IMR-90 (cell line): ENCODE data around the gene NPAS3. TPM values are rescaled to one million over a fixed set of nuclear protein-coding genes. Genes with fewer than 3 reads are reported as not detected.

ENCODE experiments used
- ATAC-seq: fragments of 200-7000 bp; cut with Tn5 transposase; 2 replicates; pipeline ENCODE4 v1.9.1; 2020; ENCODE audit warnings: low read depth, mild to moderate bottlenecking, moderate library complexity
- BruUV-seq: library from RNA; stranded (reverse); fragments of 400-500 nt; replicated peaks from 2 replicates; lab custom pipeline; 2021; lab: Mats Ljungman, UMichigan
- CTCF ChIA-PET: fragments of 300-600 bp; formaldehyde crosslinking; extraction: SDS; loops from one replicate; lab custom pipeline; 2021; ENCODE audit warnings: antibody characterized with exemption; lab: Yijun Ruan, JAX
- POLR2A ChIA-PET: fragments of 300-600 bp; sonication (Branson Sonifier 250); formaldehyde crosslinking; loops from one replicate; lab custom pipeline; 2022; ENCODE audit warnings: antibody characterized with exemption; ENCODE audit not compliant: unreplicated experiment; lab: Charles Lee
- DNase-seq: peaks from one replicate; pipeline ENCODE4 v3.0.0; 2013
- H2AFZ ChIP-seq: replicated peaks from 2 replicates; pipeline ENCODE3; 2013; ENCODE audit warnings: low read length, mild to moderate bottlenecking; ENCODE audit not compliant: poor library complexity
- H2AK5ac ChIP-seq: 2 replicates; pipeline ENCODE4 v1.6.1; 2013; ENCODE audit warnings: low read depth, low read length, inconsistent platforms
- H2AK9ac ChIP-seq: replicated peaks from 2 replicates; pipeline ENCODE3; 2013; ENCODE audit warnings: mild to moderate bottlenecking, low read depth, low read length, moderate library complexity; ENCODE audit not compliant: poor library complexity
- H2BK120ac ChIP-seq: 2 replicates; pipeline ENCODE4 v1.6.1; 2013; ENCODE audit warnings: low read depth, low read length, inconsistent platforms
- H2BK15ac ChIP-seq: 3 replicates; pipeline ENCODE4 v1.6.1; 2013; ENCODE audit warnings: low read depth, low read length, inconsistent platforms
- H2BK20ac ChIP-seq: 2 replicates; pipeline ENCODE4 v1.6.1; 2013; ENCODE audit warnings: low read depth, mild to moderate bottlenecking, inconsistent platforms, low read length, moderate library complexity
- H2BK5ac ChIP-seq: 2 replicates; pipeline ENCODE4 v1.6.1; 2013; ENCODE audit warnings: mild to moderate bottlenecking, low read depth, low read length, inconsistent platforms; ENCODE audit not compliant: poor library complexity, severe bottlenecking
- H3K14ac ChIP-seq: replicated peaks from 2 replicates; pipeline ENCODE4 v1.6.1; 2013; ENCODE audit warnings: low read depth, low read length, inconsistent platforms
- H3K18ac ChIP-seq: 2 replicates; pipeline ENCODE4 v1.6.1; 2013; ENCODE audit warnings: low read depth, low read length, control low read depth
- H3K23ac ChIP-seq: 2 replicates; pipeline ENCODE4 v1.6.1; 2013; ENCODE audit warnings: low read depth, low read length, inconsistent platforms
- H3K27ac ChIP-seq: 2 replicates; pipeline ENCODE4 v1.5.1; 2013; ENCODE audit warnings: mild to moderate bottlenecking, control low read depth, low read length; ENCODE audit not compliant: insufficient read depth
- H3K27me3 ChIP-seq: 2 replicates; pipeline ENCODE4 v1.6.1; 2013; ENCODE audit warnings: low read length; ENCODE audit not compliant: control insufficient read depth, insufficient read depth
- H3K36me3 ChIP-seq: 2 replicates; pipeline ENCODE4 v1.6.1; 2013; ENCODE audit warnings: low read length, mixed read lengths; ENCODE audit not compliant: control insufficient read depth, insufficient read depth
- H3K4ac ChIP-seq: 2 replicates; pipeline ENCODE4 v1.6.1; 2013; ENCODE audit warnings: low read depth, low read length, inconsistent platforms
- H3K4me1 ChIP-seq: 2 replicates; pipeline ENCODE4 v1.6.1; 2013; ENCODE audit warnings: low read length, mixed read lengths; ENCODE audit not compliant: control insufficient read depth, insufficient read depth
- H3K4me2 ChIP-seq: 2 replicates; pipeline ENCODE4 v1.6.1; 2013; ENCODE audit warnings: low read depth, mild to moderate bottlenecking, control low read depth, low read length, moderate library complexity
- H3K4me3 ChIP-seq: 2 replicates; pipeline ENCODE4 v1.5.1; 2013; ENCODE audit warnings: low read depth, mild to moderate bottlenecking, control low read depth, low read length, moderate library complexity; ENCODE audit not compliant: insufficient read depth
- H3K56ac ChIP-seq: 2 replicates; pipeline ENCODE4 v1.6.1; 2013; ENCODE audit warnings: low read length, inconsistent platforms; ENCODE audit not compliant: insufficient read depth; ENCODE audit errors: extremely low read depth
- H3K79me1 ChIP-seq, 2 experiments: 2 replicates each; pipeline ENCODE4 v1.6.1; 2013; ENCODE audit warnings: low read length in 2 of 2, inconsistent platforms in 1 of 2, low read depth in 1 of 2
- H3K9ac ChIP-seq: 2 replicates; pipeline ENCODE4 v1.6.1; 2013; ENCODE audit warnings: low read depth, low read length, control low read depth
- H3K9me1 ChIP-seq: 2 replicates; pipeline ENCODE4 v1.6.1; 2013; ENCODE audit warnings: low read length, inconsistent platforms; ENCODE audit not compliant: insufficient read depth
- H3K9me3 ChIP-seq: 2 replicates; pipeline ENCODE4 v1.6.1; 2013; ENCODE audit warnings: low read length; ENCODE audit not compliant: control insufficient read depth, insufficient read depth
- H4K20me1 ChIP-seq: 2 replicates; pipeline ENCODE4 v1.6.1; 2013; ENCODE audit warnings: low read length, inconsistent platforms; ENCODE audit not compliant: insufficient read depth
- H4K5ac ChIP-seq: 2 replicates; pipeline ENCODE4 v1.6.1; 2013; ENCODE audit warnings: mild to moderate bottlenecking, low read depth, low read length, control low read depth
- H4K8ac ChIP-seq, 2 experiments: 2 replicates each; pipeline ENCODE4 v1.6.1; 2013; ENCODE audit warnings: low read depth in 2 of 2, low read length in 2 of 2, control low read depth in 1 of 2, inconsistent platforms in 1 of 2
- H4K91ac ChIP-seq: 2 replicates; pipeline ENCODE4 v1.6.1; 2013; ENCODE audit warnings: low read depth, low read length, inconsistent platforms; ENCODE audit not compliant: insufficient read depth
- BHLHE40 ChIP-seq: fragments of 150-350 bp; IDR thresholded peaks from 2 replicates; pipeline ENCODE4 v1.6.1; 2016; ENCODE audit warnings: mild to moderate bottlenecking, low read depth, low read length
- CHD1 ChIP-seq: IDR thresholded peaks from 2 replicates; pipeline ENCODE4 v1.6.1; 2012; ENCODE audit warnings: low read depth, low read length, improper control_type of control experiment
- FOS ChIP-seq: fragments of 150-350 bp; IDR thresholded peaks from 2 replicates; pipeline ENCODE4 v1.6.1; 2016; ENCODE audit warnings: low read depth, low read length
- MAFK ChIP-seq: IDR thresholded peaks from 2 replicates; pipeline ENCODE4 v1.6.1; 2012; ENCODE audit warnings: low read depth, low read length, improper control_type of control experiment
- NFE2L2 ChIP-seq: fragments of 150-350 bp; IDR thresholded peaks from 2 replicates; pipeline ENCODE4 v1.6.1; 2016; ENCODE audit warnings: low read depth, mild to moderate bottlenecking, low read length
- POLR2A ChIP-seq: IDR thresholded peaks from 2 replicates; pipeline ENCODE4 v1.6.1; 2012; ENCODE audit warnings: mild to moderate bottlenecking, low read depth, low read length
- RAD21 ChIP-seq: IDR thresholded peaks from 2 replicates; pipeline ENCODE4 v1.6.1; 2012; ENCODE audit warnings: low read length, improper control_type of control experiment
- RCOR1 ChIP-seq: IDR thresholded peaks from 2 replicates; pipeline ENCODE4 v1.6.1; 2012; ENCODE audit warnings: mild to moderate bottlenecking, low read length, improper control_type of control experiment; ENCODE audit not compliant: insufficient replicate concordance
- RFX5 ChIP-seq: IDR thresholded peaks from 2 replicates; pipeline ENCODE4 v1.8.0; 2012; ENCODE audit warnings: low read depth, mild to moderate bottlenecking, low read length, moderate library complexity
- SMC3 ChIP-seq: fragments of 150-350 bp; IDR thresholded peaks from 2 replicates; pipeline ENCODE4 v1.6.1; 2016; ENCODE audit warnings: low read depth, mild to moderate bottlenecking, antibody characterized with exemption, low read length, moderate library complexity
- WGBS, 2 experiments: methylation state at CpG; one replicate each; pipeline versions ENCODE4 v1.1.5 to v1.1.7; 2013; ENCODE audit warnings: missing lambda C conversion rate in 2 of 2; ENCODE audit not compliant: insufficient read length in 1 of 2; ENCODE audit errors: extremely low coverage in 2 of 2; 5-methylcytosine and 5-hydroxymethylcytosine counted together
- dilution Hi-C: fragments of 300-500 bp; cut with HindIII; formaldehyde crosslinking; loops from one replicate; pipeline ENCODE4 v1.14.3; 2018; ENCODE audit warnings: low sequenced_read_pairs; ENCODE audit not compliant: unreplicated experiment
- in situ Hi-C: fragments of 300-500 bp; cut with MboI; formaldehyde crosslinking; loops from 3 replicates; pipeline ENCODE4 v1.14.3; 2019; ENCODE audit warnings: low sequenced_read_pairs, inconsistent platforms, mixed read lengths
- intact Hi-C: fragments of 100-400 bp; cut with micrococcal nuclease; formaldehyde crosslinking; loops from 2 replicates; pipeline ENCODE4 v1.10.0; 2022
- polyA plus RNA-seq, 3 experiments: library from polyadenylated mRNA; depleted of rRNA; stranded (reverse); fragments of >200 nt; gene quantifications; 2 replicates each; pipeline ENCODE4 v1.2.3, GENCODE V29; 2012; ENCODE audit warnings: low replicate concordance in 1 of 3
- total RNA-seq: library from RNA; depleted of rRNA; stranded (reverse); fragments of >200 nt; gene quantifications from 2 replicates; pipeline ENCODE4 v1.2.3, GENCODE V29; 2012
- TF ChIP-seq, protein P1 (sequence below): fragments of 150-350 bp; IDR thresholded peaks from 2 replicates; pipeline ENCODE4 v1.6.1; 2017; ENCODE audit warnings: mild to moderate bottlenecking, antibody characterized with exemption, low read length, low read depth
- TF ChIP-seq, protein P2 (sequence below): fragments of 150-350 bp; IDR thresholded peaks from 2 replicates; pipeline ENCODE4 v1.6.1; 2016; ENCODE audit warnings: low read depth, mild to moderate bottlenecking, low read length, moderate library complexity, borderline replicate concordance
- TF ChIP-seq, protein P3 (sequence below): conservative IDR thresholded peaks from 2 replicates; pipeline ENCODE4 v1.5.1; 2012; ENCODE audit warnings: mild to moderate bottlenecking, low read depth, low read length, improper control_type of control experiment

NPAS3 gene
- total and polyA plus RNA-seq, 2 of the 4 experiments (the other 2 are of a cell fraction) = not detected

DNA sequence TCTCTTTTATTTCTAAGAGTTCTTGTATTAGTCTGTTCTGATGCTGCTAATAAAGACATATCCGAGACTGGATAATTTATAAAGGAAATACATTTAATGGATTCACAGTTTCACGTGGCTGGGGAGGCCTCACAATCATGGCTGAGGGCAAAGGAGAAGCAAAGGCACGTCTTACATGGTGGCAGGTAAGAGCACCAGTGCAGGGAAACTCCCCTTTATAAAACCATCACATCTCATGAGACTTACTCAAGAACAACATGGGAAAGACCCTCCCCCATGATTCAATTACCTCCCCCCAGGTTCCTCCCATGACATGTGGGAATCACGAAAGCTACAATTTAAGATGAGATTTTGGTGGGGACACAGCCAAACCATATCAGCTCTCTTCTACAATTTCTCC is 503.0 kb downstream of the NPAS3 start:
- H3K36me3 ChIP-seq = no peaks in the 10 kb centered on the region
- no peak overlapping the region for H3K4ac ChIP-seq
- no peak overlapping the region for H3K56ac ChIP-seq
- in situ Hi-C loops (loop anchor here (25.0 kb wide), 1 partner anchor 854 kb away; no protein-coding TSS in a partner anchor), dilution Hi-C loops (no loop called here), intact Hi-C loops (no loop called here)
- no TSS peak for BruUV-seq
- no peaks in the 10 kb centered on the region for H3K79me1 ChIP-seq
- no peak overlapping the region for H3K4me3 ChIP-seq
- H2BK120ac ChIP-seq = no peak overlapping the region
- H4K91ac ChIP-seq = no peak overlapping the region
- no CpG with 5 or more reads among the region's 4 CpGs for WGBS, 2 experiments
- no peak overlapping the region for H3K9ac ChIP-seq
- no peak overlapping the region for H2BK20ac ChIP-seq
- H2AFZ ChIP-seq = no peak overlapping the region
- ATAC-seq = no peak
- POLR2A ChIA-PET = no interaction called here
- no peak overlapping the region for H2AK5ac ChIP-seq
- H2BK15ac ChIP-seq = no peak overlapping the region
- H3K14ac ChIP-seq = no peak overlapping the region
- H2BK5ac ChIP-seq = no peak overlapping the region
- no peak overlapping the region for H3K27ac ChIP-seq
- no peak for DNase-seq
- no peaks in the 10 kb centered on the region for H3K27me3 ChIP-seq
- no peak overlapping the region for H3K23ac ChIP-seq
- no peak overlapping the region for H4K8ac ChIP-seq
- H3K18ac ChIP-seq = no peak overlapping the region
- TF ChIP-seq, protein P1, sequence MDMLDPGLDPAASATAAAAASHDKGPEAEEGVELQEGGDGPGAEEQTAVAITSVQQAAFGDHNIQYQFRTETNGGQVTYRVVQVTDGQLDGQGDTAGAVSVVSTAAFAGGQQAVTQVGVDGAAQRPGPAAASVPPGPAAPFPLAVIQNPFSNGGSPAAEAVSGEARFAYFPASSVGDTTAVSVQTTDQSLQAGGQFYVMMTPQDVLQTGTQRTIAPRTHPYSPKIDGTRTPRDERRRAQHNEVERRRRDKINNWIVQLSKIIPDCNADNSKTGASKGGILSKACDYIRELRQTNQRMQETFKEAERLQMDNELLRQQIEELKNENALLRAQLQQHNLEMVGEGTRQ = no peak
- TF ChIP-seq, protein P2, sequence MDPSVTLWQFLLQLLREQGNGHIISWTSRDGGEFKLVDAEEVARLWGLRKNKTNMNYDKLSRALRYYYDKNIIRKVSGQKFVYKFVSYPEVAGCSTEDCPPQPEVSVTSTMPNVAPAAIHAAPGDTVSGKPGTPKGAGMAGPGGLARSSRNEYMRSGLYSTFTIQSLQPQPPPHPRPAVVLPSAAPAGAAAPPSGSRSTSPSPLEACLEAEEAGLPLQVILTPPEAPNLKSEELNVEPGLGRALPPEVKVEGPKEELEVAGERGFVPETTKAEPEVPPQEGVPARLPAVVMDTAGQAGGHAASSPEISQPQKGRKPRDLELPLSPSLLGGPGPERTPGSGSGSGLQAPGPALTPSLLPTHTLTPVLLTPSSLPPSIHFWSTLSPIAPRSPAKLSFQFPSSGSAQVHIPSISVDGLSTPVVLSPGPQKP = no peak
- TF ChIP-seq RAD21 = no peak
- TF ChIP-seq POLR2A = no peak
- TF ChIP-seq MAFK = no peak
- no peak for TF ChIP-seq NFE2L2
- TF ChIP-seq, protein P3, sequence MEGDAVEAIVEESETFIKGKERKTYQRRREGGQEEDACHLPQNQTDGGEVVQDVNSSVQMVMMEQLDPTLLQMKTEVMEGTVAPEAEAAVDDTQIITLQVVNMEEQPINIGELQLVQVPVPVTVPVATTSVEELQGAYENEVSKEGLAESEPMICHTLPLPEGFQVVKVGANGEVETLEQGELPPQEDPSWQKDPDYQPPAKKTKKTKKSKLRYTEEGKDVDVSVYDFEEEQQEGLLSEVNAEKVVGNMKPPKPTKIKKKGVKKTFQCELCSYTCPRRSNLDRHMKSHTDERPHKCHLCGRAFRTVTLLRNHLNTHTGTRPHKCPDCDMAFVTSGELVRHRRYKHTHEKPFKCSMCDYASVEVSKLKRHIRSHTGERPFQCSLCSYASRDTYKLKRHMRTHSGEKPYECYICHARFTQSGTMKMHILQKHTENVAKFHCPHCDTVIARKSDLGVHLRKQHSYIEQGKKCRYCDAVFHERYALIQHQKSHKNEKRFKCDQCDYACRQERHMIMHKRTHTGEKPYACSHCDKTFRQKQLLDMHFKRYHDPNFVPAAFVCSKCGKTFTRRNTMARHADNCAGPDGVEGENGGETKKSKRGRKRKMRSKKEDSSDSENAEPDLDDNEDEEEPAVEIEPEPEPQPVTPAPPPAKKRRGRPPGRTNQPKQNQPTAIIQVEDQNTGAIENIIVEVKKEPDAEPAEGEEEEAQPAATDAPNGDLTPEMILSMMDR = no peak
- no peak for TF ChIP-seq SMC3
- TF ChIP-seq RFX5 = no peak
- TF ChIP-seq FOS = no peak
- no peak for TF ChIP-seq RCOR1
- no peak for TF ChIP-seq BHLHE40
- TF ChIP-seq CHD1 = no peak
- H3K4me1 ChIP-seq = no peaks in the 10 kb centered on the region
- CTCF ChIA-PET = no interaction called here
- no peaks in the 10 kb centered on the region for H3K9me3 ChIP-seq
- no peak overlapping the region for H3K4me2 ChIP-seq
- H2AK9ac ChIP-seq = no peak overlapping the region
- no peaks in the 10 kb centered on the region for H4K20me1 ChIP-seq
- H3K9me1 ChIP-seq = no peaks in the 10 kb centered on the region
- H4K5ac ChIP-seq = no peak overlapping the region
